Spleen (tissue), 11 donors: ENCODE data around the gene BMPR1A. TPM values are rescaled to one million over a fixed set of nuclear protein-coding genes. Genes with fewer than 3 reads are reported as not detected.

Experiments used
- DNase-seq: peaks from one replicate; pipeline ENCODE4 v3.0.0-alpha.2; 2020
- H3K27ac ChIP-seq, 8 donors: fragments of 200-600 bp; sonication (generic) in 7 of 8; 1 replicate in 4 of 8; 2 replicates in 4 of 8; pipeline versions ENCODE4 v1.5.0 to v1.8.0; 2016 to 2021; ENCODE audit warnings: inconsistent platforms in 4 of 8, mild to moderate bottlenecking in 4 of 8, moderate library complexity in 1 of 8
- H3K27me3 ChIP-seq, 7 donors: fragments of 200-600 bp; sonication (generic) in 6 of 7; replicated peaks in 1 of 7; 1 replicate in 4 of 7; 2 replicates in 3 of 7; pipeline versions ENCODE4 v1.5.0 to v1.8.0; 2016 to 2021; ENCODE audit warnings: inconsistent platforms in 3 of 7, mild to moderate bottlenecking in 1 of 7
- H3K36me3 ChIP-seq, 6 donors: fragments of 200-600 bp; sonication (generic) in 5 of 6; 1 replicate in 4 of 6; 2 replicates in 2 of 6; pipeline versions ENCODE4 v1.5.0 to v1.8.0; 2016 to 2021; ENCODE audit warnings: inconsistent platforms in 2 of 6
- H3K4me1 ChIP-seq, 6 donors: fragments of 200-600 bp; sonication (generic) in 5 of 6; 1 replicate in 3 of 6; 2 replicates in 3 of 6; pipeline versions ENCODE4 v1.5.0 to v1.8.0; 2016 to 2021; ENCODE audit warnings: inconsistent platforms in 3 of 6
- H3K4me3 ChIP-seq, 8 donors: fragments of 200-600 bp; sonication (generic) in 7 of 8; 1 replicate in 4 of 8; 2 replicates in 4 of 8; pipeline versions ENCODE4 v1.5.0 to v1.8.0; 2016 to 2021; ENCODE audit warnings: inconsistent platforms in 4 of 8, mild to moderate bottlenecking in 4 of 8, moderate library complexity in 2 of 8
- H3K9me3 ChIP-seq, 8 donors: fragments of 200-600 bp; sonication (generic) in 7 of 8; 1 replicate in 4 of 8; 2 replicates in 4 of 8; pipeline versions ENCODE4 v1.5.0 to v1.8.0; 2016 to 2021; ENCODE audit warnings: inconsistent platforms in 4 of 8
- POLR2A ChIP-seq, 3 donors: fragments of 450-650 bp; IDR thresholded peaks; one replicate each; pipeline ENCODE4 v1.5.1; 2017; ENCODE audit warnings: antibody characterized with exemption in 3 of 3, mild to moderate bottlenecking in 1 of 3
- POLR2AphosphoS5 ChIP-seq, 3 donors: sonication (generic); formaldehyde crosslinking; IDR thresholded peaks; one replicate each; pipeline ENCODE4 v1.5.1; 2017; ENCODE audit warnings: antibody characterized with exemption in 3 of 3
- WGBS, 5 donors: extraction: QIAGEN DNeasy Blood & Tissue Kit in 3 of 5; methylation state at CpG; one replicate each; pipeline versions ENCODE4 v1.1.5 to v1.1.7; 2013 to 2018; 5-methylcytosine and 5-hydroxymethylcytosine counted together
- intact Hi-C: fragments of 100-400 bp; cut with DNase I; formaldehyde crosslinking; loops from one replicate; pipeline ENCODE4 v1.15.0; 2023; ENCODE audit warnings: low total_unique reads
- polyA plus RNA-seq, 3 donors: library from polyadenylated mRNA; stranded (reverse); fragments of 200-250 nt; gene quantifications; one replicate each; pipeline ENCODE4 v1.2.1, GENCODE V29; 2013
- total RNA-seq, 7 donors: library from RNA; depleted of rRNA in 3 of 7; stranded (reverse); fragments of >200 nt in 3 of 7; fragmentation: NEBNext Ultra II Directional in 4 of 7; extraction: Animal tissue kit (Norgen Biotek cat#: 25700) in 4 of 7; gene quantifications; one replicate each; pipeline versions ENCODE4 v1.1.0 to v1.2.1, GENCODE V29; 2016 to 2021
- TF ChIP-seq, protein P1 (sequence below), 11 experiments: fragments of 200-600 bp in 7 of 11; fragments of 450-650 bp in 4 of 11; sonication (generic) in 4 of 11; IDR thresholded peaks in 8 of 11; conservative IDR thresholded peaks in 3 of 11; 1 replicate in 7 of 11; 2 replicates in 4 of 11; pipeline versions ENCODE4 v1.4.0 to v1.8.0; 2016 to 2021; ENCODE audit warnings: antibody characterized with exemption in 11 of 11, inconsistent platforms in 4 of 11, mild to moderate bottlenecking in 1 of 11
- donor health status: healthy with polysubstance abuse.
- donor health status: DM: no; HTN: no; CAD: no; lungs with moderate emphysema.
- donor health status: DM: no; HTN: no; CAD: no.
- donor health status: Bipolar disorder and iron deficiency.
- donor health status: healthy.
- donor health status: DM: no; HTN: no; CAD: no.
- donor health status: DM: yes; HTN: yes; CAD: no.

BMPR1A gene
- total and polyA plus RNA-seq, 10 donors, result 1.3 to 17.9 (median 10.2) TPM

GRCh38 chr10:86846088-86846487 lies 89.7 kb downstream of the BMPR1A start:
- peaks cover 0 to 5% (median 0%) of the 10 kb centered on the region in 7 donors for H3K27me3 ChIP-seq
- H3K36me3 ChIP-seq, result peaks cover 0 to 6% (median 0%) of the 10 kb centered on the region in 6 donors
- H3K4me3 ChIP-seq, result no peak overlapping the region
- no peaks in the 10 kb centered on the region for H3K9me3 ChIP-seq
- no peak for DNase-seq
- H3K4me1 ChIP-seq, result no peaks in the 10 kb centered on the region
- TF ChIP-seq, protein P1, sequence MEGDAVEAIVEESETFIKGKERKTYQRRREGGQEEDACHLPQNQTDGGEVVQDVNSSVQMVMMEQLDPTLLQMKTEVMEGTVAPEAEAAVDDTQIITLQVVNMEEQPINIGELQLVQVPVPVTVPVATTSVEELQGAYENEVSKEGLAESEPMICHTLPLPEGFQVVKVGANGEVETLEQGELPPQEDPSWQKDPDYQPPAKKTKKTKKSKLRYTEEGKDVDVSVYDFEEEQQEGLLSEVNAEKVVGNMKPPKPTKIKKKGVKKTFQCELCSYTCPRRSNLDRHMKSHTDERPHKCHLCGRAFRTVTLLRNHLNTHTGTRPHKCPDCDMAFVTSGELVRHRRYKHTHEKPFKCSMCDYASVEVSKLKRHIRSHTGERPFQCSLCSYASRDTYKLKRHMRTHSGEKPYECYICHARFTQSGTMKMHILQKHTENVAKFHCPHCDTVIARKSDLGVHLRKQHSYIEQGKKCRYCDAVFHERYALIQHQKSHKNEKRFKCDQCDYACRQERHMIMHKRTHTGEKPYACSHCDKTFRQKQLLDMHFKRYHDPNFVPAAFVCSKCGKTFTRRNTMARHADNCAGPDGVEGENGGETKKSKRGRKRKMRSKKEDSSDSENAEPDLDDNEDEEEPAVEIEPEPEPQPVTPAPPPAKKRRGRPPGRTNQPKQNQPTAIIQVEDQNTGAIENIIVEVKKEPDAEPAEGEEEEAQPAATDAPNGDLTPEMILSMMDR (IDR thresholded peaks at IDR 0.05 in 8 of 11, conservative IDR thresholded peaks at IDR 0.05 in 3 of 11), result no peak
- no peak for TF ChIP-seq POLR2AphosphoS5 (IDR thresholded peaks at IDR 0.05)
- no peak for TF ChIP-seq POLR2A (IDR thresholded peaks at IDR 0.05)
- intact Hi-C loops, result no loop called here
- no peak overlapping the region for H3K27ac ChIP-seq
- WGBS, 5 donors, result 87 to 95% (median 93%) methylated on average over 2 to 3 of the region's 3 CpGs

DNA sequence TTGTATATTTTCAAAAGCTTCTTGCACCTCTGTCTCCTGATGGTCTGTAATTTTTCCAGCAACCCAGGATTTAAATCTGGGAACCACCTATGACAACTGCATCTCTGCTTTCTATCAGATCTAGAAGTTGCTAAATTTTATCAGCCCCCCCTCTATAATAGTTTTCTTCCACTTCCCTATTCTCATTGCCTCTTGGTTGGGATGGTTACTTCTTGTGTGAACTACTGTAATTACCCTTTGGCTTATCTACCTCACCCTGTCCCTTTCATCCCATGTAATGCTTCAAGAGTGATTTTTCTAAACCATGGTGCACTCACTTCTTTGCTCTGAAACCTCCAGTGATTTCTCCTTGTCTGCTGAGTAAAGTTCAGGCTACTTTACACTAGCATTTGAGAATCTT lies 92.3 kb downstream of the BMPR1A start:
- no peak overlapping the region for H3K4me3 ChIP-seq
- no peak for DNase-seq
- H3K4me1 ChIP-seq, result no peaks in the 10 kb centered on the region
- H3K9me3 ChIP-seq, result peaks cover 0 to 7% (median 3%) of the 10 kb centered on the region in 8 donors
- intact Hi-C loops, result no loop called here
- H3K27ac ChIP-seq, result no peak overlapping the region
- peaks cover 0 to 5% (median 0%) of the 10 kb centered on the region in 6 donors for H3K36me3 ChIP-seq
- TF ChIP-seq, protein P1 (IDR thresholded peaks at IDR 0.05 in 8 of 11, conservative IDR thresholded peaks at IDR 0.05 in 3 of 11), result no peak
- TF ChIP-seq POLR2A (IDR thresholded peaks at IDR 0.05) (no peak), POLR2AphosphoS5 (IDR thresholded peaks at IDR 0.05) (no peak)
- peaks cover 0 to 5% (median 0%) of the 10 kb centered on the region in 7 donors for H3K27me3 ChIP-seq

- intact Hi-C loops, result no loop called here
- H3K27ac ChIP-seq, result no peak overlapping the region
- DNase-seq, result no peak
- WGBS, 5 donors, result 82 to 90% (median 87%) methylated on average over 4 of the region's 4 CpGs
- TF ChIP-seq POLR2A (IDR thresholded peaks at IDR 0.05) (no peak), POLR2AphosphoS5 (IDR thresholded peaks at IDR 0.05) (no peak)
- TF ChIP-seq, protein P1 (IDR thresholded peaks at IDR 0.05 in 8 of 11, conservative IDR thresholded peaks at IDR 0.05 in 3 of 11), result no peak
- H3K36me3 ChIP-seq, result peaks cover 0 to 5% (median 0%) of the 10 kb centered on the region in 6 donors
- no peak overlapping the region for H3K4me3 ChIP-seq
- no peaks in the 10 kb centered on the region for H3K4me1 ChIP-seq
- H3K9me3 ChIP-seq, result peaks cover 0 to 12% (median 5%) of the 10 kb centered on the region in 8 donors
- peaks cover 0 to 5% (median 0%) of the 10 kb centered on the region in 7 donors for H3K27me3 ChIP-seq
Observed at GRCh38 chr10:86849181-86849894, 92.9 kb downstream of the BMPR1A start.

- no peak for TF ChIP-seq POLR2A (IDR thresholded peaks at IDR 0.05)
- TF ChIP-seq POLR2AphosphoS5 (IDR thresholded peaks at IDR 0.05), result no peak
- TF ChIP-seq, protein P1 (IDR thresholded peaks at IDR 0.05 in 8 of 11, conservative IDR thresholded peaks at IDR 0.05 in 3 of 11), result no peak
- WGBS, 5 donors, result 90 to 100% (median 94%) methylated on average over 1 of the region's 1 CpG
- Histone ChIP-seq H3K9me3 (peaks cover 0 to 12% (median 5%) of the 10 kb centered on the region in 8 donors), H3K27me3 (no peaks in the 10 kb centered on the region), H3K4me3 (no peak overlapping the region), H3K4me1 (no peaks in the 10 kb centered on the region), H3K27ac (no peak overlapping the region), H3K36me3 (peaks cover 0 to under 1% (median 0%) of the 10 kb centered on the region in 6 donors)
- no peak for DNase-seq
- intact Hi-C loops, result no loop called here
Observed at GRCh38 chr10:86850481-86850880, 94.1 kb downstream of the BMPR1A start.
